ENCODE data around the gene LCN10.
A peak's percentile ranks its signal among the peaks of the same experiment; 100 is the strongest.
"Not testable (repeated sequence)": the region's sequence is repeated elsewhere in the genome, so short reads cannot be mapped to it uniquely, and the experiment has no call there.

The LCN10 gene

GRCh38 chr9:136742591-136743391 is at the start of gene LCN10:
LCN10 (minus strand) TSS chr9:136742940; CDS start chr9:136742903, 37 bp downstream.
- DNase-seq: no peak

DNA sequence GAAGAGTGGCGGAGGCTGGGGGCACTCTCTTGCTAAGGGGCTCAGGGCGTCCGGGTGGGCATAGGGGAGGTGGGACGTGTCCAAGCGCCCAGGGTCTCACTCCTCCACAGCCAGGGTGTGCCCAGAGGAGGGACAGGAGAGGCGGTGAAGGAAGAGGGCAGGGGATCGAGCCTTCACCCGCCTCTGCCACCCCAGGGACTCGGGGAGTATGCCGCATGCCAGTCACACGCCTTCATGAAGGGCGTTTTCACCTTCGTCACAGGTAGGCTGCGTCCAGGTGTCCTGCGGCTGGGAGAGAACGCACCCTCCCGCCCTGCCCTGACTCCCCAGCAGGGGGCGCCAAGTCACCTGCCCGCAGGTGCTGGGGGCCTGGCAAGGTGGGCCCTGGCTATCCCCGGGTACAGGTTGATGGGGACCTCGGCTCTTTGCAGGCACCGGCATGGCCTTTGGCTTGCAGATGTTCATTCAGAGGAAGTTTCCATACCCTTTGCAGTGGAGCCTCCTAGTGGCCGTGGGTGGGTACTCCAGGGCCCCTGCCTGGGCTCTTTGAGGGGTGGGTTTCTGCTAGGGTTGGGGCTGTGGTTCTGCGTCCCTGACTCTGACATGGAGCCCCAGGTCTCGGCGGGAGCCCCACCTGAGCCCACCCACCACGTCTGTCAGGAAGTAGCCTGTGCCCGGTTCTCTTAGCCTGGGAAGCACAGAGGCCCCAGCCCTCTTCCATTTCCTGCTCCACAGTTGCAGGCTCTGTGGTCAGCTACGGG is 49.0 kb upstream of the LCN10 start:
- peak; percentile 80 for DNase-seq

DNA sequence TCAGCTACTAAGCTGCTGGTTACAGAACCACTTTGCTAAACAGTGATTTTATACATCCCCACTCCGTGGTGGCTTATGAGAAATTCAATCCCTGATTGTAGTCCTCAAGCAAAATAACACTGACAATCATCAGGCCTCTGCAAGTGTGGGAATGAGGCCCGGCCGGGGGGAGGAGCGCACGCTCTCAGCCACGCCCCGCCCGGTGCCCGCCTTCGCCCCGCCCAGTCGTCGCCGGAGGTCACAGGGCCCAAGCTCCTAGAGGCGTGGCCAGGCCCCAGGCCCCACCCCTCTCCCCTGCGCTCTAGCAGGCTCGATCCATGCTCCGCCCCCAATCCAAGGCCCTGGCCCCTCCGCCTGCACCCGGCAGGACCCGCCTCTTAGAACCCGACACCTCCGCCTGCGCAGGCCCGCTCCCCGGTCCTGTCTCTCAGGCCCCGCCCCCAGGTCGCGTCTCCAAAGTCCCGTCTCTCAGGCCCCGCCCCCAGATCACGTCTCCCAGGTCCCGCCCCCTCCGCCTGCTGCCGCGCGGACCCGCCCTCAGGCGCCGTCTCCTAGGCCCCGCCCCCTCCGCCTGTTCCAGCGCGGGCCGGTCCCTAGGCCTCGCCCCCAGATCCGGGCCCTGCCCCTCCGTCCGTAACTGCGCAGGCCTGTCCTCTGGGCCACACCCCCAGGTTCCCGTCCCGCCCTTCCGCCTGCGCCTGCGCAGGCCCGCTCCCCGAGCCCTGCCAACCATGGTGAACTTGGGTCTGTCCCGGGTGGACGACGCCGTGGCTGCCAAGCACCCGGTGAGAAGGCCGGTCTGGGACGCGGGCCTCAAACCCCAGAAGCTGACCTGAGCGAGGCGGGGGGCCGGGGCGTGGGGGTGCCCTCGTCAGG is 48.1 kb upstream of the LCN10 start, which contains the start of gene TMEM141:
Gene TMEM141 (plus strand): TSS at position 705 of the 876 bp plus-strand sequence. CDS start 27 bp downstream, at position 732.
- peak; percentile 100 for DNase-seq

- no peak for DNase-seq
Observed at GRCh38 chr9:136789523-136789937, 46.8 kb upstream of the LCN10 start.

DNA sequence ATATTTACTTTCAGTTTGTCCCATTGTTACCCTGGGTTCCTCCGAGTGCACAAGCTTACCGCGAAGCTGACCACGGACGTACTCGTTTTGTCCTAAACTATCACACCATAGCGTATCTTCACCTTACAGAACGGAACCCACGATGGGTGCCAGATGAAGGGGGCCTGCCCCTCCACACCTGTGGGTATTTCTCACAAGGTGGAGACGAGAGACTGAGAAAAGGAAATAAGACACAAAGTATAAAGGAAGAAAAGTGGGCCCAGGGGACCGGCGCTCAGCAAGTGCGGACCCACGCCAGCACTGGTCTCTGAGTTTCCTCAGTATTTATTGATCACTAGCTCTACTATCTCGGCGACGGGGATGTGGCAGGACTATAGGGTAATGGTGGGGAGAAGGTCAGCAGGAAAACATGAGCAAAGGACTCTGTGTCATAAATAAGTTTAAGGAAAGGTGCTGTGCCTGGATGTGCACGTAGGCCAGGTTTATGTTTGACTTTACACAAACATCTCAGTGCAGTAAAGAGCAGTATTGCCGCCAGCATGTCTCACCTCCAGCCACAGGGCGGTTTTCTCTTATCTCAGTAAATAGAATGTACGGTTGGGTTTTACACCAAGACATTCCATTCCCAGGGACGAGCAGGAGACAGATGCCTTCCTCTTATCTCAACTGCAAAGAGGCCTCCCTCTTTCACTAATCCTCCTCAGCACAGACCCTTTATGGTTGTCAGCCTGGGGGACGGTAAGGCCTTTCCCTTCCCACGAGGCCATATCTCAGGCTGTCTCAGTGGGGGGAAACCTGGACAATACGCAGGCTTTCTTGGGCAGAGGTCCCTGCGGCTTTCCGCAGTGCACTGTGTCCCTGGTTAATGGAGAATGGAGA is 46.1 kb upstream of the LCN10 start:
- DNase-seq: peak; percentile 78

- DNase-seq: peak; percentile 92
Observed at GRCh38 chr9:136787690-136788400, 45.1 kb upstream of the LCN10 start.

- not testable (repeated sequence) for DNase-seq
Observed at GRCh38 chr9:136786983-136787382, 44.2 kb upstream of the LCN10 start.

- no peak for DNase-seq
Observed at GRCh38 chr9:136786451-136786850, 43.7 kb upstream of the LCN10 start.

- peak; percentile 58 for DNase-seq
Observed at GRCh38 chr9:136785565-136786355, 43.0 kb upstream of the LCN10 start.

DNA sequence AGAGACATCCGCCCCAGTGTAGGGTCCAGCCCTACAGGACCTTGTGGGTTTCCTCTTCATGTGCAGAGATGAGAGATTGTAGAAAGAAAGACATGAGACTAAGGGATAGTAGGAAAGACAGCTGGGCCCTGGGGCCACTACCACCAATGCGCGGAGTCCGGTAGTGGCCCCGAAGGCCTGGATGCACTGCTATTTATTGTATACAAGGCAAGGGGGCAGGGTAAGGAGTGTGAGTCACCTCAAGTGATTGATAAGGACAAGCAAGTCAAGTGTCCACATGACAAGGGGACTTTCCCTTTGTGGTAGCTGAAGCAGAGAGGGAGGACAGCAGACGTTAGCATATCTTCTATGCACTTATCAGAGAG is 42.2 kb upstream of the LCN10 start:
- DNase-seq: peak; percentile 86

DNA sequence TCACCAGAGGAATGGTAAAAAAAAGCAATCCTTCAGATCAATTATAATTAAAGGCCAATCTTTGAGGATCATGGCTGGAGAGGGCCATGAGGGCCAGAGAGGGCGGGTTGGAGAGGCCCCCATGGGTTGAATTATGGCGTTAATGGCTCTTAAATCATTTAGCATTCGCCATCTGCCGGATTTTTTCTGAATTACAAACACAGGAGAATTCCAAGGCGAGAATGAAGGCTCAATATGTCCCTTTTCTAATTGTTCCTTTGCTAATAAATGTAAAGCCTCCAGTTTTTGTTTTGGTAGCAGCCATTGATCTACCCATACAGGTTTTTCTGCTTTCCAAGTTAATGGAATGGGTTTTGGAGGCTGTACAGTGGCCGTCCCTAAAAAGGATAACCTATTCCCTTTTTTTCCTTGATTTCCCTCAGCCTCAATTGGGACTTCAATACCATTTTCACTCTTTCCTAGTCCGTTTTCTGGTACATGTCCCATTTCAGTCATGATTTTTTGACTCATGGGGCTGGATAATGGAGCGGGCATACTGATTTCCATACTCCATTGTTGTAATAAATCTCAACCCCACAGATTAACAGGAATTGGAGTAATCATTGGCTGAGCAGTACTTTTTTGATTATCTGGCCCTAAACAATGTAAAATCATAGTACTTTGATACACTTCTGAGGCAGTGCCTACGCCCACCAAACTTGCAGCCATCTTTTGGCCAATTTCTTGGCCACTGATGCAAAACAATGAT is 41.7 kb upstream of the LCN10 start:
- DNase-seq: peak; percentile 82

GRCh38 chr9:136782452-136782851 is 39.7 kb upstream of the LCN10 start:
- no peak for DNase-seq

GRCh38 chr9:136779808-136780207 is 37.1 kb upstream of the LCN10 start:
- DNase-seq: no peak

GRCh38 chr9:136777359-136777758 is 34.6 kb upstream of the LCN10 start:
- no peak for DNase-seq

GRCh38 chr9:136776947-136777346 is 34.2 kb upstream of the LCN10 start:
- DNase-seq: no peak

- DNase-seq: no peak
Observed at GRCh38 chr9:136775191-136775590, 32.5 kb upstream of the LCN10 start.

DNA sequence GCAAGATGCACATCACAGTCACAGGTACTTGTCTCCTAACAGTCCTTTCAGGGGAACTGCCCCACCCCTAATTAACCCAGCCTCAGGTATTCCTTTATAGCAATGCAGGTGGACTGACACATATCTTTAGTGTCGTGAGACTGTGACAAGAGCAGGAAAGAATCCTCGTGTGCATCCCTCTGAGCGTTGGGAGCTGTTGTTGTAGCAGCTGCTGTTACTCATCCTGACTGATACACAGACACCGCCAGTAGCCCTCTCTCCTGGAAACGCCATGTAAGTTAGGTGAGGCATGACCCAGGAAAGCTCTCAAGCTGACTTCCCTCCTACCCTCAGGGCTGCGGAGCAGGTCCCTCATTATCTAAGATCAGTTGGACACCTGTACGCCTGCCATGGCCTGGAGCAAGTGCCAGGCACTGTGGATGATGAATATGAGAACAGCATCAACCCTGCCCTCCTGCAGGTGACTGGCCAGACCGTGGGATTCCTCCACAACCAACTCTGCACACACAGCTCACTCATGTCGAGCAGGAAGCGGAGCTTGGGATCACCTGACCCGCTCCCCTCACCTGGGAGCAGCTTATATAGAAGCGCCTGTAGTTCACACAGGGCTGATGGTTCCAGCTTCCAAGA is 31.8 kb upstream of the LCN10 start:
- DNase-seq: no peak

DNA sequence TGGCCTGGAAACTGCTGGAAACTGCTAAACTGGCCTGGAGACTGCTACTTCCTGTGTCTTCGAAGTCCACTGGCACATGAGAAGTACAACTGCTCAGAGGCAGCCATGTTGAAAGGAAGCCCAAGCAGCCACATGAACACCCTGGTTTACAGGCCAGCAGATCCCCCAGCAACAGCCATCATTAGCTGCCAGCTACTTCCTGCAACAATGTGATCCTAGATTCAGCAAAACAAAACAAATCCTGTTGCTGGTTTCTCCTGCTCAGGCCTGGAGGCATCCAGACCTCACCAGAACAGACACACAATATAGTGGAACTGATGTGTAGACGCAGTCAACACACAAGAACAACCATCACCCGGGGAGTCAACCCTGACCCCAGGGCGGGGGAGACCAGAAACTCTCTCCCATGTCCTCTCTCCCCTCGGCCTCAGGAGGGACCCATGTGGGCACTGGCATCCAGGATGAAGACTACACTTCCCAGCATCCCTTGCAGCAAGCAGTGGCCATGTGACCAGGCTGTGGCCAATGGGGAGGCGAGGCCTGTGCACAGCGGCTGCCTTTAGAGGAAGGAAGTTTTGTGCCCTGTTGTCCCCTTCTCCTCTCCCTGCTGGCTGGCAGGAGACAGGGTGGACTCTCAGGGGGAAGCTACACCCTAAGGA is 30.8 kb upstream of the LCN10 start:
- DNase-seq: peak; percentile 83
